B cell (primary cell): Measurements from ENCODE around the gene SYNRG. TPM values are rescaled to one million over a fixed set of nuclear protein-coding genes. Genes with fewer than 3 reads are reported as not detected.
"Not testable (repeated sequence)": the region's sequence is repeated elsewhere in the genome, so short reads cannot be mapped to it uniquely, and the experiment has no call there.

ENCODE experiments used
- ATAC-seq: fragments of 200-7000 bp; cut with Tn5 transposase; one replicate; pipeline ENCODE4 v1.10.0; 2021; ENCODE audit warnings: low read depth, mild to moderate bottlenecking, moderate number of reproducible peaks, moderate library complexity
- CTCF ChIA-PET: fragments of 350-600 bp; sonication (Branson Sonifier 250); formaldehyde crosslinking; loops from one replicate; lab custom pipeline; 2021; ENCODE audit warnings: antibody characterized with exemption, inconsistent platforms; lab: Charles Lee
- POLR2A ChIA-PET: fragments of 350-600 bp; sonication (Branson Sonifier 250); formaldehyde crosslinking; loops from one replicate; lab custom pipeline; 2021; ENCODE audit warnings: antibody characterized with exemption; lab: Charles Lee
- DNase-seq: peaks from one replicate; pipeline ENCODE4 v3.0.0; 2013
- H2AFZ ChIP-seq: 2 replicates; pipeline ENCODE4 v1.6.1; 2012; ENCODE audit warnings: mild to moderate bottlenecking, low read depth, low read length; ENCODE audit not compliant: insufficient read depth, poor library complexity, severe bottlenecking
- H3K27ac ChIP-seq, 2 donors: 1 replicate in 1 of 2; 2 replicates in 1 of 2; pipeline ENCODE4 v1.5.1; 2012 to 2013; ENCODE audit warnings: low read length in 2 of 2, mild to moderate bottlenecking in 2 of 2, moderate library complexity in 1 of 2
- H3K27me3 ChIP-seq, 4 experiments: fragments of 200-600 bp in 1 of 4; sonication (generic) in 1 of 4; replicated peaks in 1 of 4; 1 replicate in 2 of 4; 2 replicates in 2 of 4; pipeline versions ENCODE4 v1.6.1 to v1.7.0; 2013 to 2016; ENCODE audit warnings: low read length in 3 of 4, mild to moderate bottlenecking in 2 of 4, mixed read lengths in 1 of 4, moderate library complexity in 1 of 4; ENCODE audit not compliant: insufficient read depth in 4 of 4, control insufficient read depth in 3 of 4; ENCODE audit errors: control extremely low read depth in 1 of 4
- H3K36me3 ChIP-seq, 2 experiments: replicated peaks in 1 of 2; 1 replicate in 1 of 2; 2 replicates in 1 of 2; pipeline versions ENCODE4 v1.6.1 to v1.7.1; 2013; ENCODE audit warnings: low read length in 1 of 2; ENCODE audit not compliant: insufficient read depth in 2 of 2, control insufficient read depth in 1 of 2; ENCODE audit errors: control extremely low read depth in 1 of 2, extremely low read depth in 1 of 2
- H3K4me1 ChIP-seq, 2 donors: fragments of 200-600 bp in 1 of 2; sonication (generic) in 1 of 2; 1 replicate in 1 of 2; 2 replicates in 1 of 2; pipeline versions ENCODE4 v1.5.1 to v1.6.1; 2013 to 2017; ENCODE audit warnings: low read length in 2 of 2; ENCODE audit not compliant: control insufficient read depth in 2 of 2, insufficient read depth in 2 of 2
- H3K4me2 ChIP-seq: replicated peaks from 2 replicates; pipeline ENCODE3; 2012; ENCODE audit warnings: mild to moderate bottlenecking, low read depth, low read length; ENCODE audit not compliant: poor library complexity, severe bottlenecking
- H3K4me3 ChIP-seq, 5 experiments: fragments of 200-600 bp in 1 of 5; sonication (generic) in 1 of 5; 1 replicate in 3 of 5; 2 replicates in 2 of 5; pipeline versions ENCODE4 v1.5.1 to v1.7.0; 2011 to 2016; ENCODE audit warnings: low read length in 4 of 5, mild to moderate bottlenecking in 4 of 5, low read depth in 2 of 5, control low read depth in 1 of 5, moderate library complexity in 1 of 5; ENCODE audit not compliant: insufficient read depth in 1 of 5; ENCODE audit errors: control extremely low read depth in 1 of 5, extremely low read depth in 1 of 5
- H3K79me2 ChIP-seq: fragments of 200-600 bp; sonication (generic); one replicate; pipeline ENCODE4 v1.6.0; 2016; ENCODE audit warnings: low read length; ENCODE audit not compliant: control insufficient read depth, insufficient read depth
- H3K9ac ChIP-seq: fragments of 200-600 bp; sonication (generic); 2 replicates; pipeline ENCODE4 v1.6.1; 2017; ENCODE audit warnings: mild to moderate bottlenecking, low read length, moderate library complexity
- H3K9me3 ChIP-seq, 3 donors: one replicate each; pipeline versions ENCODE4 v1.6.1 to v1.7.1; 2013; ENCODE audit warnings: low read length in 2 of 3; ENCODE audit not compliant: control insufficient read depth in 2 of 3, insufficient read depth in 1 of 3; ENCODE audit errors: control extremely low read depth in 1 of 3
- H4K20me1 ChIP-seq: 2 replicates; pipeline ENCODE4 v1.6.0; 2012; ENCODE audit warnings: mild to moderate bottlenecking, low read length; ENCODE audit not compliant: insufficient read depth, control insufficient read depth, poor library complexity, severe bottlenecking
- H3K27ac Mint-ChIP-seq: one replicate; pipeline ENCODE4 v1.8.0; 2021; ENCODE audit warnings: mixed read lengths
- H3K27me3 Mint-ChIP-seq: one replicate; pipeline ENCODE4 v1.8.0; 2021; ENCODE audit warnings: mixed read lengths
- H3K4me1 Mint-ChIP-seq: one replicate; pipeline ENCODE4 v1.8.0; 2021; ENCODE audit warnings: mixed read lengths
- H3K4me3 Mint-ChIP-seq: one replicate; pipeline ENCODE4 v1.8.0; 2021; ENCODE audit warnings: mixed read lengths
- H3K9me3 Mint-ChIP-seq: one replicate; pipeline ENCODE4 v1.8.0; 2022; ENCODE audit warnings: mixed read lengths; ENCODE audit not compliant: insufficient read depth
- EZH2 ChIP-seq: IDR thresholded peaks from 2 replicates; pipeline ENCODE4 v1.6.1; 2012; ENCODE audit warnings: borderline replicate concordance, low read depth, mild to moderate bottlenecking, moderate library complexity, low read length; ENCODE audit not compliant: insufficient read depth, poor library complexity, severe bottlenecking
- WGBS: methylation state at CpG from one replicate; pipeline ENCODE4 v1.1.5; 2013; ENCODE audit warnings: missing lambda C conversion rate; ENCODE audit not compliant: insufficient coverage; 5-methylcytosine and 5-hydroxymethylcytosine counted together
- intact Hi-C: fragments of 100-400 bp; cut with micrococcal nuclease; formaldehyde crosslinking; loops from one replicate; pipeline ENCODE4 v1.10.0; 2022
- polyA plus RNA-seq: library from polyadenylated mRNA; depleted of rRNA; stranded (reverse); fragments of >200 nt; gene quantifications from 2 replicates; pipeline ENCODE4 v1.2.3, GENCODE V29; 2012
- total RNA-seq, 2 donors: library from RNA; stranded (reverse); fragments of 120-200 nt in 1 of 2; gene quantifications; 1 replicate in 1 of 2; 2 replicates in 1 of 2; pipeline versions ENCODE4 v1.2.3 to v1.2.4, GENCODE V29; 2013 to 2022
- TF ChIP-seq, protein P1 (sequence below): fragments of 200-600 bp; IDR thresholded peaks from one replicate; pipeline ENCODE4 v1.8.0; 2022; ENCODE audit warnings: antibody characterized with exemption, mild to moderate bottlenecking

The SYNRG gene
- total and polyA plus RNA-seq, 2 donors (not counting 1 experiment from before 2014, with no cell fraction given): 31.8 to 113 TPM

- H3K36me3 ChIP-seq: peaks cover 7 to 28% of the 10 kb centered on the region in 2 experiments
- Mint-ChIP-seq H3K27ac (no peak overlapping the region), H3K4me3 (no peak overlapping the region), H3K9me3 (no peaks in the 10 kb centered on the region), H3K4me1 (no peaks in the 10 kb centered on the region), H3K27me3 (no peaks in the 10 kb centered on the region)
- H3K9ac ChIP-seq: no peak overlapping the region
- intact Hi-C loops: no loop called here
- H3K4me2 ChIP-seq: no peak overlapping the region
- ChIA-PET POLR2A (interaction anchor here (0.6 kb wide), 1 partner anchor 1969 kb away, joined by 6 read pairs; no protein-coding TSS in a partner anchor), CTCF (interaction anchor here (0.6 kb wide), 1 partner anchor 31 kb away, joined by 3 read pairs; no protein-coding TSS in a partner anchor)
- DNase-seq (no peak), ATAC-seq (no peak)
- no peaks in the 10 kb centered on the region for H3K4me1 ChIP-seq
- H3K27me3 ChIP-seq: no peaks in the 10 kb centered on the region
- H3K79me2 ChIP-seq: no peaks in the 10 kb centered on the region
- TF ChIP-seq, protein P1, sequence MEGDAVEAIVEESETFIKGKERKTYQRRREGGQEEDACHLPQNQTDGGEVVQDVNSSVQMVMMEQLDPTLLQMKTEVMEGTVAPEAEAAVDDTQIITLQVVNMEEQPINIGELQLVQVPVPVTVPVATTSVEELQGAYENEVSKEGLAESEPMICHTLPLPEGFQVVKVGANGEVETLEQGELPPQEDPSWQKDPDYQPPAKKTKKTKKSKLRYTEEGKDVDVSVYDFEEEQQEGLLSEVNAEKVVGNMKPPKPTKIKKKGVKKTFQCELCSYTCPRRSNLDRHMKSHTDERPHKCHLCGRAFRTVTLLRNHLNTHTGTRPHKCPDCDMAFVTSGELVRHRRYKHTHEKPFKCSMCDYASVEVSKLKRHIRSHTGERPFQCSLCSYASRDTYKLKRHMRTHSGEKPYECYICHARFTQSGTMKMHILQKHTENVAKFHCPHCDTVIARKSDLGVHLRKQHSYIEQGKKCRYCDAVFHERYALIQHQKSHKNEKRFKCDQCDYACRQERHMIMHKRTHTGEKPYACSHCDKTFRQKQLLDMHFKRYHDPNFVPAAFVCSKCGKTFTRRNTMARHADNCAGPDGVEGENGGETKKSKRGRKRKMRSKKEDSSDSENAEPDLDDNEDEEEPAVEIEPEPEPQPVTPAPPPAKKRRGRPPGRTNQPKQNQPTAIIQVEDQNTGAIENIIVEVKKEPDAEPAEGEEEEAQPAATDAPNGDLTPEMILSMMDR: no peak
- no peak for TF ChIP-seq EZH2
- no peak overlapping the region for H2AFZ ChIP-seq
- 97% methylated on average over 23 of the region's 24 CpGs for WGBS
- H3K4me3 ChIP-seq: no peak overlapping the region
- H3K9me3 ChIP-seq: no peaks in the 10 kb centered on the region
- no peak overlapping the region for H3K27ac ChIP-seq
- H4K20me1 ChIP-seq: no peaks in the 10 kb centered on the region
Measured at GRCh38 chr17:37512442-37513068, 96.7 kb downstream of the SYNRG start.

DNA sequence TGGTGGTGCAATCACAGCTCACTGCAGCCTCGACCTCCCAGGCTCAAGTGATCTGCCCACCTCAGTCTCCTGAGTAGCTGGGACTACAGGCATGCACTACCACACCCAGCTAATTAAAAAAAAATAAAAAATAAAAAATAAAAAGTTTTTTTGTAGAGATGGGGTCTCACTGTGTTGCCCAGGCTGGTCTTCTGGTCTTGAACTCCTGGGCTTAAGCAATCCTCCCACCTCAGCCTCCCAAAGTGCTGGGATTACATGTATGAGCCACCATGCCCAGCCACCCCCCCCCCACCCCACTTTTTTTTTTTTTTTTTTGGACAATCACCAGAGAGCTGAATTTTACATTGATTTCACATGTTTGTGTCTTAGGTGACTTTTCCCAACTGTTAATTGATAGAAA lies 97.6 kb downstream of the SYNRG start:
- CTCF ChIA-PET: interaction anchor here (0.6 kb wide), 1 partner anchor 30 kb away, joined by 3 read pairs; no protein-coding TSS in a partner anchor
- H3K27ac ChIP-seq, H2AFZ ChIP-seq, H3K9me3 ChIP-seq, H3K4me2 ChIP-seq, H3K27me3 Mint-ChIP-seq, H3K9me3 Mint-ChIP-seq, H3K27ac Mint-ChIP-seq, H3K4me3 Mint-ChIP-seq, H3K4me3 ChIP-seq, intact Hi-C loops, H3K27me3 ChIP-seq, H3K9ac ChIP-seq, DNase-seq, ATAC-seq, POLR2A ChIA-PET, H4K20me1 ChIP-seq, H3K4me1 Mint-ChIP-seq, H3K4me1 ChIP-seq, H3K79me2 ChIP-seq: not testable (repeated sequence)
- peaks cover 7 to 20% of the 10 kb centered on the region in 2 experiments for H3K36me3 ChIP-seq
- WGBS: no CpG with 5 or more reads among the region's 1 CpG
